ENCODE measurements around the gene PPFIBP2.

The PPFIBP2 gene

GRCh38 chr11:7643314-7643713, 129.5 kb downstream of the PPFIBP2 start:
- DNase-seq (ENCODE audit: low spot score) = no peak
- no peak overlapping the region for H3K27ac ChIP-seq
- ChIA-PET POLR2A (ENCODE audit: low non-redundant PET) (no interaction called here), CTCF (interaction anchor here (1.1 kb wide), 1 partner anchor 72 kb away, joined by 7 read pairs; no protein-coding TSS in a partner anchor)
- no peak for TF ChIP-seq CTCF (conservative IDR thresholded peaks at IDR 0.05; ENCODE audit: low read depth)

- POLR2A ChIA-PET (ENCODE audit: low non-redundant PET) = no interaction called here
- no peak overlapping the region for H3K27ac ChIP-seq
- CTCF ChIA-PET = interaction anchor here (0.6 kb wide), 1 partner anchor 572 kb away, joined by 4 read pairs; no protein-coding TSS in a partner anchor
- no peak for TF ChIP-seq CTCF (conservative IDR thresholded peaks at IDR 0.05; ENCODE audit: low read depth)
- no peak for DNase-seq (ENCODE audit: low spot score)
These were observed 131.4 kb downstream of the PPFIBP2 start for GRCh38 chr11:7645206-7645605.

- H3K27ac ChIP-seq = no peak overlapping the region
- CTCF ChIA-PET = interaction anchor here (0.8 kb wide), 1 partner anchor 76 kb away, joined by 4 read pairs; no protein-coding TSS in a partner anchor
- TF ChIP-seq CTCF (conservative IDR thresholded peaks at IDR 0.05; ENCODE audit: low read depth) = no peak
- DNase-seq (ENCODE audit: low spot score) = no peak
- POLR2A ChIA-PET (ENCODE audit: low non-redundant PET) = no interaction called here
These were observed 133.1 kb downstream of the PPFIBP2 start for GRCh38 chr11:7646866-7647265.

GRCh38 chr11:7648264-7648663, 134.5 kb downstream of the PPFIBP2 start:
- no peak overlapping the region for H3K27ac ChIP-seq
- no peak for TF ChIP-seq CTCF (conservative IDR thresholded peaks at IDR 0.05; ENCODE audit: low read depth)
- CTCF ChIA-PET = interaction anchor here (0.8 kb wide), 1 partner anchor 135 kb away, joined by 3 read pairs; the partner anchor contains the start of gene PPFIBP2
- POLR2A ChIA-PET (ENCODE audit: low non-redundant PET) = interaction anchor here (0.6 kb wide), 1 partner anchor 371 kb away, joined by 3 read pairs; no protein-coding TSS in a partner anchor
- no peak for DNase-seq (ENCODE audit: low spot score)

- DNase-seq (ENCODE audit: low spot score) = no peak
- TF ChIP-seq CTCF (conservative IDR thresholded peaks at IDR 0.05; ENCODE audit: low read depth) = no peak
- H3K27ac ChIP-seq = no peak overlapping the region
- POLR2A ChIA-PET (ENCODE audit: low non-redundant PET) = no interaction called here
- CTCF ChIA-PET = interaction anchor here (1.7 kb wide), 1 partner anchor 80 kb away, joined by 8 read pairs; no protein-coding TSS in a partner anchor
These were observed 137.3 kb downstream of the PPFIBP2 start for GRCh38 chr11:7651140-7651551.

- CTCF ChIA-PET = interaction anchor here (1.7 kb wide), 1 partner anchor 80 kb away, joined by 8 read pairs; no protein-coding TSS in a partner anchor
- no peak overlapping the region for H3K27ac ChIP-seq
- TF ChIP-seq CTCF (conservative IDR thresholded peaks at IDR 0.05; ENCODE audit: low read depth) = no peak
- POLR2A ChIA-PET (ENCODE audit: low non-redundant PET) = no interaction called here
- DNase-seq (ENCODE audit: low spot score) = no peak
These were observed 137.9 kb downstream of the PPFIBP2 start for GRCh38 chr11:7651700-7652099.

Data from RWPE1 (cell line).